GM12891 (cell line): ENCODE data around the gene MRPL12.

Experiments used
- POLR2A ChIP-seq: IDR thresholded peaks from 2 replicates; pipeline ENCODE4 v1.6.1; 2011; ENCODE audit warnings: low read depth, low read length, control low read depth
- POLR2AphosphoS5 ChIP-seq: IDR thresholded peaks from 2 replicates; pipeline ENCODE4 v1.6.1; 2011; ENCODE audit warnings: low read depth, low read length, control low read depth
- POU2F2 ChIP-seq: IDR thresholded peaks from 2 replicates; pipeline ENCODE4 v1.6.1; 2011; ENCODE audit warnings: low read depth, mild to moderate bottlenecking, control low read depth, low read length, moderate library complexity
- SPI1 ChIP-seq: IDR thresholded peaks from 2 replicates; pipeline ENCODE4 v1.6.1; 2011; ENCODE audit warnings: low read depth, low read length, control low read depth
- TAF1 ChIP-seq: IDR thresholded peaks from 2 replicates; pipeline ENCODE4 v1.6.1; 2011; ENCODE audit warnings: low read depth, low read length, control low read depth

- TF ChIP-seq POLR2A (no peak), POLR2AphosphoS5 (no peak), POU2F2 (no peak), SPI1 (no peak), TAF1 (no peak)
Measured at GRCh38 chr17:81716674-81716996, 13.5 kb downstream of the MRPL12 start.
